Gastrocnemius medialis (tissue), 4 donors: Measurements from ENCODE around the gene ASIC1. TPM values are rescaled to one million over a fixed set of nuclear protein-coding genes. Genes with fewer than 3 reads are reported as not detected.

Source experiments
- ATAC-seq, 2 donors: fragments of 150-250 bp; one replicate each; pipeline ENCODE4 v1.9.1; 2016
- DNase-seq, 2 donors: peaks; one replicate each; pipeline ENCODE4 v3.0.0-alpha.2; 2019
- H3K27ac ChIP-seq, 4 donors: fragments of 200-600 bp; sonication (generic); 1 replicate in 1 of 4; 2 replicates in 3 of 4; pipeline ENCODE4 v1.5.1; 2016 to 2018; ENCODE audit warnings: mild to moderate bottlenecking in 2 of 4, moderate library complexity in 1 of 4
- H3K27me3 ChIP-seq, 3 donors: fragments of 200-600 bp; sonication (generic) in 2 of 3; 1 replicate in 1 of 3; 2 replicates in 2 of 3; pipeline versions ENCODE4 v1.5.1 to v1.6.0; 2016 to 2019; ENCODE audit warnings: mild to moderate bottlenecking in 1 of 3, moderate library complexity in 1 of 3
- H3K36me3 ChIP-seq, 2 donors: fragments of 200-600 bp; sonication (generic) in 1 of 2; one replicate each; pipeline ENCODE4 v1.5.1; 2017 to 2018
- H3K4me1 ChIP-seq, 2 donors: fragments of 200-600 bp; sonication (generic) in 1 of 2; one replicate each; pipeline ENCODE4 v1.5.1; 2016 to 2017; ENCODE audit warnings: mild to moderate bottlenecking in 2 of 2
- H3K4me3 ChIP-seq, 4 donors: fragments of 200-600 bp; sonication (generic) in 3 of 4; 1 replicate in 1 of 4; 2 replicates in 3 of 4; pipeline ENCODE4 v1.5.1; 2016 to 2019; ENCODE audit warnings: mild to moderate bottlenecking in 2 of 4
- H3K9me3 ChIP-seq, 3 donors: fragments of 200-600 bp; sonication (generic) in 2 of 3; 1 replicate in 1 of 3; 2 replicates in 2 of 3; pipeline ENCODE4 v1.5.1; 2016 to 2019
- CTCF ChIP-seq, 5 experiments: fragments of 450-650 bp in 3 of 5; fragments of 200-600 bp in 2 of 5; sonication (generic) in 2 of 5; IDR thresholded peaks in 4 of 5; conservative IDR thresholded peaks in 1 of 5; 1 replicate in 4 of 5; 2 replicates in 1 of 5; pipeline ENCODE4 v1.5.1; 2016 to 2019; ENCODE audit warnings: antibody characterized with exemption in 5 of 5, mild to moderate bottlenecking in 3 of 5, moderate library complexity in 3 of 5
- POLR2A ChIP-seq, 2 donors: fragments of 450-650 bp; IDR thresholded peaks; one replicate each; pipeline ENCODE4 v1.6.1; 2017; ENCODE audit warnings: antibody characterized with exemption in 2 of 2, mild to moderate bottlenecking in 2 of 2, moderate library complexity in 2 of 2
- in situ Hi-C, 4 donors: fragments of 200-750 bp; cut with MboI; loops; one replicate each; pipeline versions ENCODE4 v1.15.0 to v1.8.0; 2017; ENCODE audit warnings: low sequenced_read_pairs in 4 of 4
- intact Hi-C: fragments of 100-400 bp; cut with DNase I; formaldehyde crosslinking; loops from one replicate; pipeline ENCODE4 v1.15.1; 2023; ENCODE audit warnings: low total_unique reads
- total RNA-seq, 4 donors: library from RNA; depleted of rRNA; stranded (reverse); fragments of >200 nt; gene quantifications; one replicate each; pipeline versions ENCODE4 v1.1.0 to v1.2.3, GENCODE V29; 2016

Gene ASIC1
- total RNA-seq, 4 donors from 2014 or later = 0.15 to 0.53 TPM; not detected in 2

- Histone ChIP-seq H3K27me3 (no peaks in the 10 kb centered on the region), H3K4me1 (no peaks in the 10 kb centered on the region), H3K4me3 (no peak overlapping the region), H3K9me3 (no peaks in the 10 kb centered on the region), H3K36me3 (no peaks in the 10 kb centered on the region), H3K27ac (no peak overlapping the region)
- TF ChIP-seq POLR2A (IDR thresholded peaks at IDR 0.05) (no peak), CTCF (IDR thresholded peaks at IDR 0.05 in 4 of 5, conservative IDR thresholded peaks at IDR 0.05 in 1 of 5) (no peak)
- ATAC-seq (no peak), DNase-seq (no peak)
- intact Hi-C loops (no loop called here), in situ Hi-C loops (no loop called here)
Measured at GRCh38 chr12:50041962-50042361, 15.4 kb upstream of the ASIC1 start.

- intact Hi-C loops = no loop called here
- in situ Hi-C loops = no loop called here
- no peak for TF ChIP-seq CTCF (IDR thresholded peaks at IDR 0.05 in 4 of 5, conservative IDR thresholded peaks at IDR 0.05 in 1 of 5)
- no peak for TF ChIP-seq POLR2A (IDR thresholded peaks at IDR 0.05)
Measured at GRCh38 chr12:50042693-50043092, 14.7 kb upstream of the ASIC1 start.

GRCh38 chr12:50043308-50043707 lies 14.1 kb upstream of the ASIC1 start:
- H3K4me1 ChIP-seq = no peaks in the 10 kb centered on the region
- no peaks in the 10 kb centered on the region for H3K36me3 ChIP-seq
- DNase-seq (no peak), ATAC-seq (no peak)
- H3K4me3 ChIP-seq = no peak overlapping the region
- H3K9me3 ChIP-seq = no peaks in the 10 kb centered on the region
- intact Hi-C loops (no loop called here), in situ Hi-C loops (no loop called here)
- no peak overlapping the region for H3K27ac ChIP-seq
- TF ChIP-seq POLR2A (IDR thresholded peaks at IDR 0.05) = no peak
- no peak for TF ChIP-seq CTCF (IDR thresholded peaks at IDR 0.05 in 4 of 5, conservative IDR thresholded peaks at IDR 0.05 in 1 of 5)
- peaks cover 0 to 4% (median 3%) of the 10 kb centered on the region in 3 donors for H3K27me3 ChIP-seq

More at GRCh38 chr12:50042693-50043092, 14.7 kb upstream of the ASIC1 start:
- no peaks in the 10 kb centered on the region for H3K4me1 ChIP-seq
- DNase-seq (no peak), ATAC-seq (no peak)
- H3K27me3 ChIP-seq = no peaks in the 10 kb centered on the region
- no peaks in the 10 kb centered on the region for H3K9me3 ChIP-seq
- no peaks in the 10 kb centered on the region for H3K36me3 ChIP-seq
- no peak overlapping the region for H3K4me3 ChIP-seq
- no peak overlapping the region for H3K27ac ChIP-seq

GRCh38 chr12:50043854-50044253 lies 13.5 kb upstream of the ASIC1 start:
- in situ Hi-C loops (no loop called here), intact Hi-C loops (no loop called here)
- DNase-seq = no peak

More at GRCh38 chr12:50043854-50044253, 13.5 kb upstream of the ASIC1 start:
- peaks cover 0 to 9% (median 4%) of the 10 kb centered on the region in 3 donors for H3K27me3 ChIP-seq
- no peaks in the 10 kb centered on the region for H3K4me1 ChIP-seq
- TF ChIP-seq POLR2A (IDR thresholded peaks at IDR 0.05) (no peak), CTCF (IDR thresholded peaks at IDR 0.05 in 4 of 5, conservative IDR thresholded peaks at IDR 0.05 in 1 of 5) (no peak)
- no peaks in the 10 kb centered on the region for H3K36me3 ChIP-seq
- ATAC-seq = no peak
- no peaks in the 10 kb centered on the region for H3K9me3 ChIP-seq
- H3K4me3 ChIP-seq = no peak overlapping the region
- H3K27ac ChIP-seq = no peak overlapping the region
